ENCODE results near the gene SLC39A11.
"Not testable (repeated sequence)": the region's sequence is repeated elsewhere in the genome, so short reads cannot be mapped to it uniquely, and the experiment has no call there.

SLC39A11 gene

GRCh38 chr17:73066148-73066884 lies 26.2 kb downstream of the SLC39A11 start:
- ChIA-PET POLR2A (no interaction called here), CTCF (interaction anchor here (1.2 to 2.3 kb wide), 2 partner anchors 9 to 80 kb away, joined by 5 to 8 read pairs; no protein-coding TSS in a partner anchor)
- no peak for TF ChIP-seq CTCF (IDR thresholded peaks at IDR 0.05; ENCODE audit: control extremely low read depth, extremely low read depth, low read depth, missing control alignments)
- DNase-seq (ENCODE audit: extremely low spot score), result no peak

GRCh38 chr17:73065376-73065775 lies 27.1 kb downstream of the SLC39A11 start:
- DNase-seq (ENCODE audit: extremely low spot score), result no peak
- no peak for TF ChIP-seq CTCF (IDR thresholded peaks at IDR 0.05; ENCODE audit: control extremely low read depth, extremely low read depth, low read depth, missing control alignments)
- POLR2A ChIA-PET, result no interaction called here
- CTCF ChIA-PET, result interaction anchor here (1.2 to 2.3 kb wide), 2 partner anchors 8 to 80 kb away, joined by 5 to 8 read pairs; no protein-coding TSS in a partner anchor

- POLR2A ChIA-PET, result no interaction called here
- no peak for TF ChIP-seq CTCF (IDR thresholded peaks at IDR 0.05; ENCODE audit: control extremely low read depth, extremely low read depth, low read depth, missing control alignments)
- CTCF ChIA-PET, result interaction anchor here (1.2 kb wide), 1 partner anchor 78 kb away, joined by 5 read pairs; no protein-coding TSS in a partner anchor
- no peak for DNase-seq (ENCODE audit: extremely low spot score)
These were observed 28.2 kb downstream of the SLC39A11 start for GRCh38 chr17:73064084-73064938.

GRCh38 chr17:73062726-73063125 lies 29.8 kb downstream of the SLC39A11 start:
- ChIA-PET POLR2A (no interaction called here), CTCF (no interaction called here)
- no peak for TF ChIP-seq CTCF (IDR thresholded peaks at IDR 0.05; ENCODE audit: control extremely low read depth, extremely low read depth, low read depth, missing control alignments)
- no peak for DNase-seq (ENCODE audit: extremely low spot score)

GRCh38 chr17:73061161-73061560 lies 31.3 kb downstream of the SLC39A11 start:
- DNase-seq (ENCODE audit: extremely low spot score), result no peak
- no peak for TF ChIP-seq CTCF (IDR thresholded peaks at IDR 0.05; ENCODE audit: control extremely low read depth, extremely low read depth, low read depth, missing control alignments)
- POLR2A ChIA-PET, result no interaction called here
- CTCF ChIA-PET, result no interaction called here

GRCh38 chr17:73060721-73061120 lies 31.8 kb downstream of the SLC39A11 start:
- no peak for TF ChIP-seq CTCF (IDR thresholded peaks at IDR 0.05; ENCODE audit: control extremely low read depth, extremely low read depth, low read depth, missing control alignments)
- ChIA-PET CTCF (no interaction called here), POLR2A (no interaction called here)
- no peak for DNase-seq (ENCODE audit: extremely low spot score)

GRCh38 chr17:73059713-73060112 lies 32.8 kb downstream of the SLC39A11 start:
- CTCF ChIA-PET; POLR2A ChIA-PET; DNase-seq (ENCODE audit: extremely low spot score): not testable (repeated sequence)

Measured in GM10248 (cell line).